Skin of body (tissue), 3 donors: ENCODE data around the gene COL20A1. TPM values are rescaled to one million over a fixed set of nuclear protein-coding genes. Genes with fewer than 3 reads are reported as not detected.
"Not testable (repeated sequence)": the region's sequence is repeated elsewhere in the genome, so short reads cannot be mapped to it uniquely, and the experiment has no call there.

Experiments used
- DNase-seq: peaks from one replicate; lab custom pipeline; 2025; lab: John Stamatoyannopoulos, UW
- small RNA-seq: library from RNA; depleted of rRNA; stranded (forward); fragments of <200 nt; gene quantifications from one replicate; pipeline ENCODE3, GENCODE V24; 2014; ENCODE audit warnings: low replicate concordance
- total RNA-seq: library from RNA; depleted of rRNA; stranded (reverse); fragments of >200 nt; gene quantifications from one replicate; pipeline ENCODE4 v1.2.3, GENCODE V29; 2014

The COL20A1 gene
- total RNA-seq, 1 donor from 2014 or later, result 2.0 TPM

DNA sequence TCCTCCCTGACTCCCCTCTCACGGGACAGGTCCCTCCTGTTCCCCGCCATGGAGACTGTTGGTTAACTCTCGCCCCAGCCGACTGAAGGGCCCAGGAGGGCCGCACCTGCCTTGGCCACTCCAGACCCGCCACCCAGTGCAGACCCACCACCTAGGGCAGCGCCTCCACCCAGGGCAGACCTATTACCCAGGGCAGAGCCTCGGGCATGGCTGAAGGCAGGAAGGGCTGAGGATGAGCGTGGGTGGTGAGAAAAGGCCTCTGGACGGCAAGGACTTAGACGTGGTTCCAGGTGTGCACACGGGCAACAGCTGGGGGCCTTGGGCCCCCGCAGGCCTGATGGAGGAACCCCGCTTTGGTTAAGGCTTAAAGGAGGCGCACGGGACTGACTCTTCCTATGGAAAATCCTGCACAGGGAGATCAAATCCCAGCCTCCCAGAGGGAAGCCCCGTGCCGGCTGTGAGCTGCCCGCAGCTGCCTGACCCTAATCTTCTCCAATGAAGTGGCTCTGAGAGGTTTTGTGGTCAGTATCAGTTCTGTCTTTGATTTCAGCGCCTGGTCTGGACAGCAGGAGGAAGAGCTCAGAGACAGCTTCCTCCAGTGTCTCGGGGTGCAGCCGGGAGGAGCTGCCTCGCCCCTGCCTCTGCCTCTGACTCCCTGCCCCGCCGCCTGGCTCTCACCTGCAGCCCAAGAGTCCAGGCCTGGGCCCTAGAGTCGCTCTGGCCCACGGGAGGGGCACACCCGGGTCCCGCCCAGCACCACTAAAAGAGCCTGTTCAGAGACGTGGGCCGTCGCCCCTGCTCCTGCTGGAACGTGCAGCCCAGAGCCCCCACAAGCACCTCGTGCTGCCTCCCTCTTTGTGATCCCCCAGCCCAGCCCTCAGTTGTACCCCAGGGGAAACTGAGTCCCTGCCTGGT, 80.2 kb downstream of the COL20A1 start:
- no peak for DNase-seq

DNA sequence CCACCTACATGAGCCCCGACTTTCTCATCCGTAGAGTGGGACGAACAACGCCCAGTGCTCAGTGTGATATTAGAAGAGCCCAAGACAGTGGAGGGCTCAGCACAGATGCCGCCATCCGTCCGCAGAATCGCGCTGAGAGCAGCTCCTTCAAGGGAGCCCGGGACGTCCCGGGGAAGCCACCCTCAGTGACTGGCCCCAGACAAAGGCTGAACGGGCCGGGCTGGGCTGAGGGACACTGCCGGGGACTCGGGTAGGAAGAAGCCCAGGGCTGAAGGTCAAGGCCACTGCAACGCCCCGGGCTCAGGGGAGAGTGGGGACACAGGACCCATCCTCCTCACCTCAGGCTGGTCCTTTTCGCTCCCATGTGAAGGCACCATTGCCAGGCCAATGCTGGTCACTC, 81.0 kb downstream of the COL20A1 start:
- DNase-seq, result no peak

DNA sequence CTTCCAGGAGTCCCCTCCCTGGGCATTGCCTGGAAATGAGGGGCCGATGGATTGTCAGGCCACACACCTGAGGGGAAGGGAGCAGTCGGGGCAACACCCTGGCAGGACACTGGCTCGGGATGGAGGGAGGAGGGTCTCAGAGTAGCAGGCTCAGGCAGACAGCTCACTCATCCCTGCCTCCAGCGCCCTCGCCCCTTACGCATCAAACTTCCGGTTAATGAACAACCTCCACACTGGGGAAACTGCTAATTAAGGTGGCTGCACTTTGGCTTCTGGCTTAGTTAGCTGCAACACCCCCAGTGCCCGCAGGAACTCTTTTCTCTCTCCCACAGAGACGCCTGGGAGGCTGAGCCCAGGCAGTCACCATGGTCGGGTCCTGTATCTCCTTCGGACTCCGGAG, 81.5 kb downstream of the COL20A1 start:
- DNase-seq, result no peak

DNA sequence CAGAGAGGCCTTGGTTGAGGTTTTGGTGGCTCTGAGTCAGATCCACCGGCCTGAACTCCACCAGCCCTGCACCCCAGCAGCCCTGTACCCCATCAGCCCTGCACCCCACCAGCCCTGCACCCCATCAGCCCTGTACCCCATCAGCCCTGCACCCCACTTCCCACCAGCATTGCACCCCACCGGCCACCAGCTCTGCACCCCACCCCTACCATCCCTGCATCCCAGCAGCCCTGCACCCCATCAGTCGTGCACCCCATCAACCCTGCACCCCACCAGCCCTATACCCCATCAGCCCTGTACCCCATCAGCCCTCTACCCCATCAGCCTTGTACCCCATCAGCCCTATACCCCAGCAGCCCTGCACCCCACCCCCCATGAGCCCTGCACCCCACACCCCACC, 82.5 kb downstream of the COL20A1 start:
- no peak for DNase-seq

DNA sequence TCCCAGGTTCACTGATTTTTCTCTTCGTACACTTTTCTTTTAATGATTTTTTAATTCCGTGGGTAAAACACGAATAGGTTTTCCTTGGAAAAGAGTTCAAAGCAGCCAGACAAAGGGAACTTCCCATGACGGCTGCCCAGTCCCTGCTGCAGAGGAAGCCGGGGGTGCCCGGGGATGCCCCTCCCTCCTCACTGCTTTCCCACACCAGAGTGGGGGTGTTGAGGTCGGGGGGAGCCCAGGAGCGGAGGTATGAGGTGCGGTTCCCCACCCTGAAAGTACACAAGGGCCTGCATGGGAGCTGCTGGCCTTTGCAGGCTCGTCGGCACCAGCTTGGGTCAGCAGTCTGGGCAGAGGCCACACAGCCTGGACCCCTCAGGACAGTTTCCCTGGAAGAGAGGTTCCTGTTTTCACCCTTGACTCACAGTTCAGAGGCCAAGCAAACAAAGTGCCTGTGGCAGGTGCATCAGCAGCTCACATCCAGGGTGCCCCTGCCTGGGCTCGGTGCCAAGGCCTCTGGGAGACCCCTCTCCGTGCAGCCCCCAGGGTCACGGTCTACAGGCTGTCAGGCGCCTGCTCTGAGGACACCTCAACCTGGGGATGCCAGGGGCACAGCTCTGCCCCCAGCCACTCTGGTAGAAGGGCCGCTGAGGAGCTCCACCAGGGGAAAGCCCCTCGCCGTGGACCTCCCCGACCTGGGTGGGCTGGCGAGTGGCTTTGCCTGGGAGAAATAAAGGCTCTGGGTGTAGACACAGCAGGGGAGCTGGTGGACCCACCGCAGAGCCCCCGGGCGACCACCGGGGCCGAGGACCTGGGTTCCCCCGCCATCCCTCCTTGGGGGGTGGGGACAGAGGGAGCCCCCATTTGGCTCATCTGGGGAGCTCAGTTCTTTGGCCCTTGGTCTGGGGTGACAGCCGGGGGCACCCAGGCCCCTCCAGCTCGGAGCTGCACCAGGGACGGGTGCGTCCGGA, 83.6 kb downstream of the COL20A1 start:
- no peak for DNase-seq

DNA sequence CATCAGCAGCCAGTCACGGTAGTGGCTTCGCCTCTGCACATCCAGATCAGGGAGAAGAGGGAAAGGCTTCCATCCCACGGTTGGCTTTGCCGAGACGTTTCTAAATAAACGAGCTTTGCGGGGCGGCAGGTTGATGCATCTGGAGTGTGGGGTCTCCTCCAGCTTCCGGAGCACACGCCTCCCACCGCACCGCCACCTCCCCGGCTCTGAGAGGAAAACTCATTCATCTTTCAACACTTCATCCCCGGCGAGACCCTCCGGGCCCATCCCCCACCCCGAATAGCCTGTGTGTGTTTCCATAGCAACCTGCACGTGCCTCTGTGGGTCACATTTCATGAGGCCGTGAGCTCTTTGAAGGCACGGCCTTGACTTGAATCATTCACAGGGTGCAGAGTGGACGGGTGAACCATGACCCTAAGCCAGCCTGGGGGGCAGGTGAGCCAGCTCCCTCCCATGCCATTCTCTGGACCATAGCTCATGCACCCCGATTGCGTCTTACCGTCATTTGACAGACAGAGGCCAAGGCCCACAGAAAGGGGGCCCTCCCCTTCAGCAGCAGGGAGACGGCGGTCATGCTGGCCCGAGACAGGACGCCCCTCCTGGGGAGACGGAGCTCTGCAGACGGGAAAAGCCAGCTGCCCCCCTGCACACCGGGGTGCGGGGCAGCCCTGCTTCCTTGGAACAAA, 84.4 kb downstream of the COL20A1 start:
- no peak for DNase-seq

DNA sequence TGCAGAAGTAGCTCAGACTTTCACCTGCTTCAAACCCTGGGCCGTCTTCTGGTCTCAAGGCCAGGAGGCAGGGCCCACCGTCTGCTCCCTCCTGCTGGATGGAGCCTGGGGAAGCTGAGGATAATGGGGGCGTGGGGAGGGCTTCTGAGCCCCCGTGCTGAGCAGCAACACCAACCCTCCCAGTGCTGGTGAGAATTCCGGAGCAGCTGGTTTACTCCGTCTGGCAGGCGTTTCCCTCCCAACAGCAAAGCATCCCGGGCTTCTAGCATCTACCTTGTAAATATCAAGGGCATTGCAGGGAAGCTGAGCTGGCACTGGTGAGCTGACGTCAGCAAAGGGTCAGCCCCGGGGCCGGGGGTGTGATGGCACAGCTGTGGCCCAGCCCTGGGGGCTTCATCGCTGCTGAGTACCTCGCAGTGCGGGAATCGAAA, 85.0 kb downstream of the COL20A1 start:
- DNase-seq, result no peak

DNA sequence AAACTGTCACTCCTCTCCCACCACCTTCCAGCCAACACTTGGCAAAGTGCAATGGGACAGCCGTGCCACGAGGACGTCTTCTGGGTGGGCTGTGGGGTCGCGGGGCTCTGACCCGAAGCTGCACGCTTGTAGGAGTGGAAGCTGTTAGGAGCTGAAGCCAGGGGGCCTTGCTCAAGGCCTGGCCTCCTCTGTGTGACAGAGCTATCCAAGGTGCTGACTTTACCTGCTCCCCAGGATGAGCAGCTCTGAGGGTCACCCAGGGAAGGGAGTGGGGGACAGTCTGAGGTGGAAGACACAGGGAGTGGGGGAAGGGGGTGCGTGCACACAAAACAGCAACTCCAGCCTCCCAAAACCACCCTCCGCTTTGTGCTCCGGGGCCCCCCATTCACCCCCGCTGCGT, 85.6 kb downstream of the COL20A1 start:
- DNase-seq, result no peak

DNA sequence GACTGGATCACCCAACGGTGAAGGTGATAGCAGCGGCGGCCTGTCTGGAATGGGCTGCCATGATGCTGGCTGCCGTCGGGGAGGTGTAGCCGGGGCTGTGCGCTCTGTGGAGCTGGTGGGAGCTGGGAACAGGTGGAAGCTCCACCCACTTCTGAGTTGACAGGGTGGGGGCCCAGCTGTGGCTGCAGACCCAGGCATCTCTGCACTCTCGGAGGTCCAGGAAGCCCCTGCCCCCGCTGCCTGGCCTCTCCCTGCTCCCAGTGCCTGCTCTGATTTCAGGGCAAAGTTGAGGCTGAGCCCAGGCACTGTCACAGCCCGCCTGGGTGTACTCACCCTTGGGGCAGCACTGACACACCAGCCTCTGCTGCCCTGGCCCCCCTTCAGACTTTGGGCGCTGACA, 86.3 kb downstream of the COL20A1 start:
- DNase-seq, result no peak

DNA sequence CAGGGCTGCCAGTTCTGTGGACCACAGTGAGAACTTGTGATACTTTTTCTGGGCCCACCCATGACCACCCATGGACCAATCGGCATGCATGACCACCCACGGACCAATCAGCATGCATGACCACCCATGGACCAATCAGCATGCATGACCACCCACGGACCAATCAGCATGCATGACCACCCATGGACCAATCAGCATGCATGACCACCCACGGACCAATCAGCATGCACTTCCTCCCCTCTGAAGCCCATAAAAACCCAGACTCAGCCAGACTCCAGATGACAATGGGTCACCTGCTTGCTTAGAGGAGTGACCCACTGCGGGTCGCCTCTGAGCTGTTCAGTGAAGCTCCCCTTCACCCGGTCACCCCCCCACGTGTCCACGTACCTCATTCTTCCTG, 86.9 kb downstream of the COL20A1 start:
- not testable (repeated sequence) for DNase-seq

DNA sequence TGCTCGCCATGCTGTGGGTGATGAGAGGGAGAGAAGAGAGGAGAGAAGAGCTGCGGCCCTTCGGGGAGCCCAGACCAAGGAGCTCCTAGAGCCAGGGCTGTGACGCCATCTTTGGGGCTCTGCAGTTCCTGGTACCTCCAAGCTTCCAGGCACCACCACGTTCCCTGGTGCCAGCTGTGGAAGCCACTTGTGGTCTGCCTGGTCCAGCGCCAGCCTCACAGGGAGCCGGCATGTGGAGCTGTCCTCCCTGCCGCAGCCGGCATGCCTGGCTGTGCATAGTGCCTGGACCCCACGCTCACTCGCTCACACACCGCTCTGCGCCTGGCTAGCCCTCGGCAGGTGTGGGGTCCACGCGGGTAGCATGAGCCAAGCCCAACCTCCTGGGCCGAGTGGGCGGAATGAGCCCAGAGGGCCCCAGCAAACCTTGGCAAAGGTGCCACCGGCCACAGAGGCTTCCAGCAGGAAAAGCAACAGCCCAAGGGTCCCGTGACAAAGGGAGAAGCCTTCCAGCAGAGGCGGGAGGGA, 87.4 kb downstream of the COL20A1 start:
- no peak for DNase-seq

DNA sequence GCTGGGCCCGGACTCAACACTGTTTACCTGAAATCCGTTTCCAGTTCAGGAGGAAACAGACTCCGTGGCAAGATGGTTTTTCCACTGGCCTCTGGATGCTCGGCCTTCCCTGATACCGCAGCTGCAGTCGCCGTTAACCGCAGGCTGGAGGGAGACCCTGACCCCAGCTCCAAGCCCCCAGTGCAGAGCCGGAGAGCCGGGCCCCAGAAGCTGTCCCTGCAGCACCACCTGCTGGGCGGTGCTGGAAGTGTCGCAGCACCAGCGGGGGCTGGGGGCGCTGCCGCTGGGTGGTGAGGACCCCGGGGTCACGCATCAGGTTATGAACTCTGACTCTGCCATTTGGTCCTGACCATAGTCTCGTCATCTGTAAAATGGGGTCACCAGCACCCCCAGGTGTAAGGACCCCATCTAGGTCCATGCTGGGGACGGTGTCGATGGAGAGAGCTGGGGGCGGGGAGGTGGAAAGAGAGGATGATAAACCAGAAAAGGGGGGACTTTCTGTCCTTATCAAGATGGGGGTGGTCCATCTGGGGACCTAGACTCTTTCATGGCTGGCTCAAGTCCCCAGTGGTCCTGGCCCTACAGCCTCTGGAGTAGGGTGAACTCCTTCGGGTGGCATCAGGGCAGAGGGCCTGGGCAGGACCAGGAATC, 88.9 kb downstream of the COL20A1 start:
- no peak for DNase-seq

DNA sequence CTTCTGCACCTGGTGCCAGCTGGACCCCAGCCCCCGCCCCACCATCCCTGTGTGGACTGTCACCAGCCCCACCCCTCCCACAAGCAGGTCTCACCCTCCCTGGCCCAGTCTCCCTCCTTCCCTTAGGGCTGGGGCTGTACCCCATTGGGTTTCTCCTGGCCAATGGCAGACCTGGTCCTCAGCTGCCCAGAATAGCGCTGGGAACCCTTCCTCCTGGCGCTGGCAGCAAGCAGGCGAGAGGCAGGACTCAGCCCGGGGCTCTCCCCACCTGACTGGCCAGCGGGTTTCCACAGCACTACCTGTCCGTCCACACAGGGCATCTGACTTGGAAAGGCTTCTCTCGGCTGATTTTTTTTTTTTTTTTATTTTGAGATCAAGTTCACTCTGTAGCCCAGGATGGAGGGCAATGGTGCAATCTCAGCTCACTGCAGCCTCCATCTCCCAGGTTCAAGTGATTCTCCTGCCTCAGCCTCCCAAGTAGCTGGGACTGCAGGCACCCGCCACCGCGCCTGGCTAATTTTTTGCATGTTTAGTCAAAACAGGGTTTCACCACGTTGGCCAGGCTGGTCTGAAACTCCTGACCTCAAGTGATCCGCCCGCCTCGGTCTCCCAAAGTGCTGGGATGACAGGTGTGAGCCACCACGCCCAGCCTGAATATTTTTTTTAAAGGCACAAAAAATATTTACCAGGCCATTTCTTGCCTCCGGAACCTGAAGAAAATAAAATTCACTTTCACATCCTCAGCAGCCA, 89.7 kb downstream of the COL20A1 start:
- no peak for DNase-seq

DNA sequence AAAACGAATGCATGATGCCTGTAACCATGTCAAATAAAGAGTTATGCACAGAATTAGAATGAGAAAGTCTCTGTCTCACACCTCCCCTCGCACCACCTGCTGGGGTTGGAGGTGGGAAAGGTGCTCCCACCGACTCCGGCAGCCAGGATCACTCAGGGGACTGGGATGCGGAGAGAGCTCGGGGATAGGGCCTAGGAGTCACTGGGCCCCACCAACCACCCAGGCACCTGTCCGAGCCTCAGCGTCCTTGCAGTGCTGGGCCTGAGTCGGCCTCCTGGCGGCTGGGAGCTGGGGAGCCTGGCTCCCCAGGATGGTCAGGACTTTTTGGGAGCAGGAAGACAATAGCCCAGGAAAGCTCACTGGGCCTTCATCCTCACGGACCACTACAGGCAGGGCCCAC, 90.6 kb downstream of the COL20A1 start:
- DNase-seq, result no peak

DNA sequence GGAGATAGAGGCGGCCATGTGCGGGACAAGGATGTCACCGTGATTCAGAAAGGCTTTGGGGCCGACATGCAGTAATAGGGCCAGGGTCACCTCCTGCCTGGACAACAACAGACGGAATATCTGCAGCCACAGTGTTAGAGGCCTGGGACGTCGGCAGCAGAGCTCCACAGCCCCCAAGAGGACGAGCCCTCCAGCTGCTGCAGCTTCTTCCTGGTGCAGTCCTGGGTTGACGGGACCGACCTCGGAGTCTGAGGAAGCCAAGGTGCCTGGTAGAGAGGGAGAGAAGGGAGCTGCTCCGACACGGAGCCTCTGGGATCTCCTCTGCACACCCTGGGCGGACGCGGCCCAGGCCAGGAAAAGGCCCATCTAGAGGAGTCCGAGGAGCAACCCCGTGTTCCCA, 91.3 kb downstream of the COL20A1 start:
- no peak for DNase-seq

Small RNA genes lying within 50 kb of the gene (small RNA-seq; reads per million reads assigned to genes)
- gene MIR4326 (1.7 reads per million, percentile 84 among the genes with 10 or more reads in this experiment), gene RNU6-994P (not detected)

Other genes with a start within 250 kb of the COL20A1 start
- 14.5 TPM for gene YTHDF1, start 77.1 kb upstream of the COL20A1 start, total RNA-seq
- not detected for gene BIRC7, start 57.3 kb upstream of the COL20A1 start, total RNA-seq
- gene NKAIN4, start 38.7 kb upstream of the COL20A1 start, total RNA-seq, result 3.7 TPM
- gene ARFGAP1, start 20.4 kb upstream of the COL20A1 start, total RNA-seq, result 45.3 TPM
- gene CHRNA4, start 68.2 kb downstream of the COL20A1 start, total RNA-seq, result 0.20 TPM
- 1.2 TPM for gene KCNQ2, start 179.5 kb downstream of the COL20A1 start, total RNA-seq
- 38.5 TPM for gene EEF1A2, start 205.9 kb downstream of the COL20A1 start, total RNA-seq
- 30.8 TPM for gene PPDPF, start 227.6 kb downstream of the COL20A1 start, total RNA-seq
- gene PTK6, start 244.2 kb downstream of the COL20A1 start, total RNA-seq, result 3.8 TPM